ENCODE data around the gene KLHL6.

Gene KLHL6

GRCh38 chr3:183548262-183548769 lies 7.2 kb downstream of the KLHL6 start:
- Mint-ChIP-seq H3K27ac (peak overlapping the region; percentile 85 to 94 (median 92)), H3K36me3 (ENCODE audit: low read depth) (no peaks in the 10 kb centered on the region), H3K9me3 (no peaks in the 10 kb centered on the region), H3K4me1 (no peaks in the 10 kb centered on the region), H3K4me3 (no peak overlapping the region), H3K27me3 (ENCODE audit: low read depth) (no peaks in the 10 kb centered on the region)
- TF ChIP-seq, protein P1, sequence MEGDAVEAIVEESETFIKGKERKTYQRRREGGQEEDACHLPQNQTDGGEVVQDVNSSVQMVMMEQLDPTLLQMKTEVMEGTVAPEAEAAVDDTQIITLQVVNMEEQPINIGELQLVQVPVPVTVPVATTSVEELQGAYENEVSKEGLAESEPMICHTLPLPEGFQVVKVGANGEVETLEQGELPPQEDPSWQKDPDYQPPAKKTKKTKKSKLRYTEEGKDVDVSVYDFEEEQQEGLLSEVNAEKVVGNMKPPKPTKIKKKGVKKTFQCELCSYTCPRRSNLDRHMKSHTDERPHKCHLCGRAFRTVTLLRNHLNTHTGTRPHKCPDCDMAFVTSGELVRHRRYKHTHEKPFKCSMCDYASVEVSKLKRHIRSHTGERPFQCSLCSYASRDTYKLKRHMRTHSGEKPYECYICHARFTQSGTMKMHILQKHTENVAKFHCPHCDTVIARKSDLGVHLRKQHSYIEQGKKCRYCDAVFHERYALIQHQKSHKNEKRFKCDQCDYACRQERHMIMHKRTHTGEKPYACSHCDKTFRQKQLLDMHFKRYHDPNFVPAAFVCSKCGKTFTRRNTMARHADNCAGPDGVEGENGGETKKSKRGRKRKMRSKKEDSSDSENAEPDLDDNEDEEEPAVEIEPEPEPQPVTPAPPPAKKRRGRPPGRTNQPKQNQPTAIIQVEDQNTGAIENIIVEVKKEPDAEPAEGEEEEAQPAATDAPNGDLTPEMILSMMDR (IDR thresholded peaks at IDR 0.05; ENCODE audit: unreplicated experiment in 3 of 3): no peak

DNA sequence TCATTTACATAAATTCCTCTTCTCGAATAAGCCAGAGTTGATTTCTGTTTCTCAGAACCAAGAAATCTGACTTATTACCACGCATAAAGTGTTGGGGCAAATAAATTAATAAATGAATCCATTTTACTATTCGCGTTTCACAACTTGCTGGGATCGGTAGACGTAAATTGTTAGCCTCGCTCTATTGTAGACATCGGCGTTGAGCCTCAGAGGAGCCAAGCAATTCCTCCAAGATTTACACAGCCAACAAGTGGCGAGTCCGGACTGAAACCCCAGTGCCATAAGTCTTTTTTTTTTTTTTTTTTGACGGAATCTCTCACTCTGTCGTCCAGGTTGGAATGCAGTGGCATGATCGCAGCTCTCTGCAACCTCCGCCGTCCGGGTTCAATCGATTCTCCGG lies 8.9 kb downstream of the KLHL6 start:
- Mint-ChIP-seq H3K36me3 (ENCODE audit: low read depth) (no peaks in the 10 kb centered on the region), H3K4me1 (no peaks in the 10 kb centered on the region), H3K9me3 (no peaks in the 10 kb centered on the region), H3K27ac (no peak overlapping the region), H3K27me3 (ENCODE audit: low read depth) (peaks cover 7% of the 10 kb centered on the region), H3K4me3 (no peak overlapping the region)
- TF ChIP-seq, protein P1 (IDR thresholded peaks at IDR 0.05; ENCODE audit: unreplicated experiment in 3 of 3): no peak

GRCh38 chr3:183545708-183546107 lies 9.8 kb downstream of the KLHL6 start:
- H3K4me3 Mint-ChIP-seq: no peak overlapping the region
- no peaks in the 10 kb centered on the region for H3K9me3 Mint-ChIP-seq
- H3K4me1 Mint-ChIP-seq: no peaks in the 10 kb centered on the region
- no peak overlapping the region for H3K27ac Mint-ChIP-seq
- TF ChIP-seq, protein P1 (IDR thresholded peaks at IDR 0.05; ENCODE audit: unreplicated experiment in 3 of 3): no peak
- peaks cover 7% of the 10 kb centered on the region for H3K27me3 Mint-ChIP-seq (ENCODE audit: low read depth)
- no peaks in the 10 kb centered on the region for H3K36me3 Mint-ChIP-seq (ENCODE audit: low read depth)

DNA sequence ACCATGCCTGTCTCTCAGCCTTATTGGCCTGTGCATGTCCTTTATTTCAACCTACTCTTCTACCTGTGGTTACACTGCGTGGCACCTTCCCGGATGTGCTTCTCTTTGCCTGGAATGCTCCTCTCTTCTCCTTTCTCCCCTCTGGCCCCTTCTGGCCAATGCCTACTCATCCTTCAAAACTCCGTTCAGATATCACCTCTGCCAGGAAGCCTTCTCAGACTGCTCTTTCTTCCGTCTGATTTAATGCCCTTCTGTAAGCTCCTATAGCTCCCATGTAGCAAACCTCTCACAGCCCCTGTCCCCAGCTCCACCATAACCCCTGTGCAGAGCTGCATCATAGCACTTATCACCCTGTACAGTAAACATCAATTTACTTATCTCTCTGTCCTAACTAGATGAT lies 13.2 kb downstream of the KLHL6 start:
- H3K9me3 Mint-ChIP-seq: no peaks in the 10 kb centered on the region
- no peaks in the 10 kb centered on the region for H3K36me3 Mint-ChIP-seq (ENCODE audit: low read depth)
- no peak overlapping the region for H3K27ac Mint-ChIP-seq
- H3K4me1 Mint-ChIP-seq: no peaks in the 10 kb centered on the region
- TF ChIP-seq, protein P1 (IDR thresholded peaks at IDR 0.05; ENCODE audit: unreplicated experiment in 3 of 3): no peak
- no peak overlapping the region for H3K4me3 Mint-ChIP-seq
- H3K27me3 Mint-ChIP-seq (ENCODE audit: low read depth): peaks cover 7% of the 10 kb centered on the region

DNA sequence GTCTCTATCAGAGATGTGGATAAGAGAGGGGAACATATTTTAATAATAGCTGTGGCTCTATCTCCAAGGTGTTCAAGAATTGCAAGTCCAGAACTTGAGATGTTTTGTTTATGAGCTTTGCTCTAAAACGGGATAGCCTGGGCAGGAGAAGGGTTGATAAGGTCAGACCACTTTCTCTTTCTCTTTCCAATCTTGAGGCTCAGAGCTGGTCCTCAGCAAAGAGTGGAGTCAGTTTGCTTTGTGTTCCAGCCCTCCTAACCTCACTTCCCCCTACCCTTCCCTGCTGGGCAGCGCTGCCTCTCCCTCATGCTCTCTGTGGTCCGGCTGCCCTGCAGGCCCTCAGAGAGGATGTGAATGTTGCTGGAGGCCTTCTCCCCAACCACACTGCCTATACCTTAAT lies 13.8 kb downstream of the KLHL6 start:
- no peaks in the 10 kb centered on the region for H3K36me3 Mint-ChIP-seq (ENCODE audit: low read depth)
- no peaks in the 10 kb centered on the region for H3K4me1 Mint-ChIP-seq
- H3K27me3 Mint-ChIP-seq (ENCODE audit: low read depth): peaks cover 7% of the 10 kb centered on the region
- H3K27ac Mint-ChIP-seq: no peak overlapping the region
- TF ChIP-seq, protein P1 (IDR thresholded peaks at IDR 0.05; ENCODE audit: unreplicated experiment in 3 of 3): no peak
- H3K9me3 Mint-ChIP-seq: no peaks in the 10 kb centered on the region
- H3K4me3 Mint-ChIP-seq: no peak overlapping the region

DNA sequence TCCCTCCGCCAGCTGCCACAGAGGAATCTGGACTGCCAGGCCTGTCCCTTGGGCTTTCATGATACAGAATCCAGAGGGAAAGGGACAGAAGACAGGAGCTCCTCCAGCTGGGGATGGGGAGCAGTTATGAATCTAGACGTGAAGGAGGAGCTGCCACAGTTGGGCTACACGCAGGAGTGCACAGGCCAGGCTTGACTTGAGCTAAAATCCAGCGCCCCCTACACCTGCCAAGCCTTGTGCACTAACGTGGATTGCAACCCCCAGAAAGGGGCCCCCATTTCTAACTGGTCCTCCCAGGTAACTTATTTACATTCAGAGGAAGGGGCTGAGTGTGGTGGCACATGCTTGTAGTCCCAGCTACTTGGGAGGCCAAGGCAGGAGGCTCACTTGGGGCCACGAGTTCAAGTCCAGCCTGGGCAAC lies 14.3 kb downstream of the KLHL6 start:
- TF ChIP-seq, protein P1 (IDR thresholded peaks at IDR 0.05; ENCODE audit: unreplicated experiment in 3 of 3): no peak
- Mint-ChIP-seq H3K9me3 (no peaks in the 10 kb centered on the region), H3K36me3 (ENCODE audit: low read depth) (no peaks in the 10 kb centered on the region), H3K4me1 (no peaks in the 10 kb centered on the region), H3K4me3 (no peak overlapping the region), H3K27me3 (ENCODE audit: low read depth) (peaks cover 7% of the 10 kb centered on the region), H3K27ac (no peak overlapping the region)
